Brain microvascular endothelial cell (primary cell): ENCODE measurements around the gene SYCP1.

Experiments
- DNase-seq: peaks from one replicate; pipeline ENCODE4 v3.0.0-alpha.2; 2020
- H3K27ac ChIP-seq: fragments of 250-450 bp; sonication (Bioruptor Pico); 2 replicates; pipeline ENCODE4 v1.5.1; 2020; ENCODE audit warnings: mild to moderate bottlenecking, moderate library complexity
- H3K27me3 ChIP-seq: fragments of 250-450 bp; sonication (Bioruptor Pico); replicated peaks from 2 replicates; pipeline ENCODE4 v1.5.1; 2020; ENCODE audit warnings: mild to moderate bottlenecking
- H3K36me3 ChIP-seq: fragments of 250-450 bp; sonication (Bioruptor Pico); replicated peaks from 2 replicates; pipeline ENCODE4 v1.5.1; 2020; ENCODE audit warnings: mild to moderate bottlenecking
- H3K4me3 ChIP-seq: 2 replicates; pipeline ENCODE4 v1.5.1; 2011; ENCODE audit warnings: low read depth, mild to moderate bottlenecking, control low read depth, low read length, moderate library complexity
- in situ Hi-C: cut with HindIII; loops from 2 replicates; pipeline ENCODE4 v1.10.0; 2017; ENCODE audit warnings: low sequenced_read_pairs, low pct_ligation_motif_present
- TF ChIP-seq, protein P1 (sequence below): IDR thresholded peaks from 2 replicates; pipeline ENCODE4 v1.5.1; 2011; ENCODE audit warnings: low read depth, mild to moderate bottlenecking, moderate library complexity, low read length, control low read depth, inconsistent platforms; ENCODE audit errors: missing control alignments

The SYCP1 gene

DNA sequence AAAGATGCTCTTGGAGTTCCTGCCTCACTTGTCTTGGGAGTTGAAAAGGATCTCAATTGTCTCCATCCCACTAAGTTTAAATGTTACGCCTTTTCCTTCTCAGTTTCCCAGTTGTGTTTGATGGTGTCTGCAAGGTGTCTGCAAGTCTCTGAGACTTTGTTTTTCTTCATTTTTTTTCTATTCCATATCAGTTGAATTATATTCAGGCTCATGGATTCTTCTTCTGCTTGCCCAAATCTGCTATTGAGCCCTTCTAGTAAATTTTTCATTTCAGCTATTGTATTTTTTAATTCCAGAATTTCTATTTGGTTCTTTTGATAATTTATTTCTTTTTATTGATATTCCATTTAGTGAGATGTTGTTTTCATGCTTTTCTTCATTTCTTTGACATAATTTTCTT lies 127.6 kb downstream of the SYCP1 start:
- H3K4me3 ChIP-seq = no peak overlapping the region
- TF ChIP-seq, protein P1, sequence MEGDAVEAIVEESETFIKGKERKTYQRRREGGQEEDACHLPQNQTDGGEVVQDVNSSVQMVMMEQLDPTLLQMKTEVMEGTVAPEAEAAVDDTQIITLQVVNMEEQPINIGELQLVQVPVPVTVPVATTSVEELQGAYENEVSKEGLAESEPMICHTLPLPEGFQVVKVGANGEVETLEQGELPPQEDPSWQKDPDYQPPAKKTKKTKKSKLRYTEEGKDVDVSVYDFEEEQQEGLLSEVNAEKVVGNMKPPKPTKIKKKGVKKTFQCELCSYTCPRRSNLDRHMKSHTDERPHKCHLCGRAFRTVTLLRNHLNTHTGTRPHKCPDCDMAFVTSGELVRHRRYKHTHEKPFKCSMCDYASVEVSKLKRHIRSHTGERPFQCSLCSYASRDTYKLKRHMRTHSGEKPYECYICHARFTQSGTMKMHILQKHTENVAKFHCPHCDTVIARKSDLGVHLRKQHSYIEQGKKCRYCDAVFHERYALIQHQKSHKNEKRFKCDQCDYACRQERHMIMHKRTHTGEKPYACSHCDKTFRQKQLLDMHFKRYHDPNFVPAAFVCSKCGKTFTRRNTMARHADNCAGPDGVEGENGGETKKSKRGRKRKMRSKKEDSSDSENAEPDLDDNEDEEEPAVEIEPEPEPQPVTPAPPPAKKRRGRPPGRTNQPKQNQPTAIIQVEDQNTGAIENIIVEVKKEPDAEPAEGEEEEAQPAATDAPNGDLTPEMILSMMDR = no peak
- no peaks in the 10 kb centered on the region for H3K36me3 ChIP-seq
- in situ Hi-C loops = no loop called here
- H3K27me3 ChIP-seq = peaks cover 2% of the 10 kb centered on the region
- DNase-seq = no peak
- H3K27ac ChIP-seq = no peak overlapping the region

DNA sequence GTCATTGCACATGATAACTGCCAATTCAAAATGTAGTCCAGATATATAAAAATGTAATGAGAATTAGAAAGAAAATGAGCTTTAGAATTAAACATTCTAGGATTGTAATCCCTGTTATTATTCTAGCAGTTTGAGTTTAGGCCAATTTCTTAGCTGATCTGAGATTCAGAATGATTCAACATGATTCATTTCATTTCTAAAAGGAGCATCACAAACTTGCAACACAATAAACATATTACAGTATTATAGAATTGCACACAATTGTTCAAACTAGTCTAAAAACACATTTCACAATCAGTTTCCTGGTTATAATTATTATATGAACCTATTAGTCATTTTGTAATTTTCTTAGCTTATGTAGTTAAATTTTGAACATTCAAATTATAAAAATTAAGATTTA lies 131.6 kb downstream of the SYCP1 start:
- no peak for DNase-seq
- TF ChIP-seq, protein P1 = no peak
- in situ Hi-C loops = no loop called here
- no peak overlapping the region for H3K27ac ChIP-seq
- no peaks in the 10 kb centered on the region for H3K27me3 ChIP-seq
- no peak overlapping the region for H3K4me3 ChIP-seq
- H3K36me3 ChIP-seq = no peaks in the 10 kb centered on the region

DNA sequence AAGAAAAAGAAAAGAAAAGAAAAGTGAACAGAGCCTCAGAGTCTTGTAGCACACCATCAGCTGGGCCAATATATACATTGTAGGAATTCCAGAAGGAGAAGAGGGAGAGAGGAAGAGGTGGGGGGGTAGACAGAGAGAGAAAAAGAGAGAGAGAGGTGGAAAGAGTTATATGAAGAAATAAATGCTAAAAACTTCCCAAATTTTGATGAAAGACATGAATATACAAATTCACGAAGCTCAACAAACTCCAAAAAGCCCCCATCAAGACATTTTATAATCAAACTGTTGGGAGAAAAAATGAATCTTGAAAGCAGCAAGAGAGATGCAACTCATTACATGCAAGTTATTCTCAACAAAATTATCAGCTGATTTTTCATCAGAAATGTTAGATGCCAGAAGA lies 133.4 kb downstream of the SYCP1 start:
- Histone ChIP-seq H3K4me3 (no peak overlapping the region), H3K36me3 (no peaks in the 10 kb centered on the region), H3K27me3 (no peaks in the 10 kb centered on the region), H3K27ac (no peak overlapping the region)
- in situ Hi-C loops = no loop called here
- DNase-seq = no peak
- TF ChIP-seq, protein P1 = no peak

DNA sequence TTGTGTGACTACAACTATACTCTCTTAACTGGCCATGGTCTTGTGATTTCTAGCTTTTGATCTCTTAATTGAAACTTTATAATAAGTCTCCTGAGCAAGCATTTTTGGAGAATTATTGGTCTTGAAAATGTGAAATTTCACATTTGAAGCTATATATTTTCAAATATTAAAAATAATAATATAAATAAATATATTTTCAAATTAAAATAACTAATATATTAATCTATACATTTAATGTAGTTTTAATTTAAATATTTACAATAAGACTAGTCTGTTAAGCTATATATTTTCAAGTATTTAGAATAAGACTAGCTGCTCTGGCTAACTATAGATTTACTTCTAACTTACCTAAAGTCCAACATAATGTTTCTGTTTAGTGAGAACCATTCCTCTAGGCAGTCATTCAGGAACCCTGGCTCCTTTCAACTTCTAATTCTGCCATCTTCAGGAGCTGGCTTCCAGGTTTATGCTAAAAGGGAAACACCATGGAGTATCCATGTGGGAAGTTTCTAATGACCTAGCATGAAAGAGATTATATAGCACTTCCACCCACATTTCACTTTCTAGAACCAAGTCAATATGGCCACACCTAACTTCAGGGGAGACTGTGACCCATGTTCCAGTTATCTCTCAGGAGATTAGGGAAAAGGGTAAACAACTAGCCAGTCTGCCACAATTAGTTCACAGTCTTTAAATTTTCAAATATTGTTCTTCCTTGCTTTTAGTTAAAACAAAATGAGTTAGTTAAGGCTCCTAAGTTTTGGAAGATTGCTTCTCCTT lies 143.0 kb downstream of the SYCP1 start:
- TF ChIP-seq, protein P1 = no peak
- no peak overlapping the region for H3K4me3 ChIP-seq
- in situ Hi-C loops = no loop called here

DNA sequence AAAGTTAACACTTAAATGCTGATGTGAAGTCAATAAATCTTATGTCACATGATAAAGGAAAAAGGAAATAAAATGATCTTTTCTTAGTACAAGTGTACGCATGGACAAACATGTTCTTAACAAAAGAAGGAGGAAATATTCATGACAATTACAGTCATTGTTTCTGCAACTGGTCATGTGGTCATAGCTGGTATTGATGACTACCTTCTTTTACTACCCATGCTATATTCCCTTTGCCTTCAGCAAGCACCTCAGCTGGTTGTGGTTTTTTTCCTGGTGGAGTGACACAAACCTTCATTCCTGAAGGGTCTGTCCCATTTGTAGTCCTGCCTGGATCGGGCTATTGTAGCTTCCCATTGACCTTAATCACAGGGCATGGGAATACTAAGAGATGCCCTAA lies 151.5 kb downstream of the SYCP1 start:
- Histone ChIP-seq H3K27me3 (no peaks in the 10 kb centered on the region), H3K4me3 (no peak overlapping the region), H3K27ac (no peak overlapping the region), H3K36me3 (no peaks in the 10 kb centered on the region)
- TF ChIP-seq, protein P1 = no peak
- in situ Hi-C loops = no loop called here
- DNase-seq = no peak

More for the DNA sequence above, 143.0 kb downstream of the SYCP1 start:
- Histone ChIP-seq H3K27ac (no peak overlapping the region), H3K36me3 (no peaks in the 10 kb centered on the region), H3K27me3 (no peaks in the 10 kb centered on the region)
- DNase-seq = no peak

DNA sequence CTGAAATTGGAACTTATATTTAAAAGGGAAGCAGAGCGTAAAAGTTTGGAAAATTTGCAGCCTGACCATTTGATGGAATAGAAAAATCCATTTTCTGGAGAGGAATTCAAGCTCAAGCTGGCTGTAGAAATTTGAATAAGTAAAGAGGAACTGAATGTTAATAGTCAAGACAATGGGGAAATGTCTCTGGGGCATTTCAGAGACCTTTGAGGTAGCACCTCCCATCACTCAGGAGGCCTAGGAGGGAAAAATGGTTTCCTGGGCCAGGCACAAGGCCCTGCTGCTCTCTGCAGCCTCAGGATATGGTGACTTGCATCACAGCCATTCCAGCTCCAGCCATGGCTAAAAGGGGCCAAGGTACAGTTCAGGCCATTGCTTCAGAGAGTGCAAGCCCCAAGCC lies 157.3 kb downstream of the SYCP1 start:
- H3K27ac ChIP-seq = no peak overlapping the region
- in situ Hi-C loops = no loop called here
- no peaks in the 10 kb centered on the region for H3K27me3 ChIP-seq
- no peak for DNase-seq
- TF ChIP-seq, protein P1 = no peak
- no peaks in the 10 kb centered on the region for H3K36me3 ChIP-seq
- H3K4me3 ChIP-seq = no peak overlapping the region
